LNCAP (cell line): ENCODE measurements around the gene RNFT2.

Experiments
- CTCF ChIP-seq: fragments of 450-650 bp; IDR thresholded peaks from 2 replicates; pipeline ENCODE4 v1.5.1; 2017; ENCODE audit warnings: mild to moderate bottlenecking

RNFT2 gene

DNA sequence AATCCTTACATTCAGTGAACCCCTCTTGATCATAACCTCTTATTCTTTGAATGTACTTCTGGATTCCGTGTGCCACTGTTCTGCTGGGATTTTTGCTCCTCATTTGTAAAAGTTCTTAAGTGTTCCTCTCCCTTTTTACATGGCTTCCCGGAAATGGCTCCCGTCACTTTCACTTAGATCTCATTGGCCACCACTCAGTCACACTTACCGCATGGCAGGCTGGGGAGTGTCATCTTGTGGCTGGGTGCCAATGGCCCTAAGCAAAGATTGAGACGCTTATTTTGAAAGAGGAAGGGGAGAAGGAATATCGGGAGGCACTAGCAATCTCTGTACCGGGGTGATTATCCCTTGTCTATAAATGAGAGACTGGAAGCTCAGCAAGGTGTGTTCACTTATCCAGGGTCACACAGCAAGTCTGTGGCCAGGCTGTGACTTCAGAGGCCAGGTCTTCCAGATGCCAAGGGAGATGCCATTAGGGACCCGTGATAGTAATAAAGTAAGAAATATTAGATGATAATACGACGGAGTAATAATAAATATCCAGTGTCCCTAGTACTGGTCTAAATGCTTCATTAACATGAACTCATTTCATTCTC is 68.8 kb downstream of the RNFT2 start:
- no peak for TF ChIP-seq CTCF

GRCh38 chr12:116807546-116807945 is 69.4 kb downstream of the RNFT2 start:
- no peak for TF ChIP-seq CTCF

GRCh38 chr12:116808113-116809105 is 70.3 kb downstream of the RNFT2 start:
- TF ChIP-seq CTCF, result no peak

GRCh38 chr12:116812238-116812637 is 74.1 kb downstream of the RNFT2 start:
- TF ChIP-seq CTCF, result no peak

DNA sequence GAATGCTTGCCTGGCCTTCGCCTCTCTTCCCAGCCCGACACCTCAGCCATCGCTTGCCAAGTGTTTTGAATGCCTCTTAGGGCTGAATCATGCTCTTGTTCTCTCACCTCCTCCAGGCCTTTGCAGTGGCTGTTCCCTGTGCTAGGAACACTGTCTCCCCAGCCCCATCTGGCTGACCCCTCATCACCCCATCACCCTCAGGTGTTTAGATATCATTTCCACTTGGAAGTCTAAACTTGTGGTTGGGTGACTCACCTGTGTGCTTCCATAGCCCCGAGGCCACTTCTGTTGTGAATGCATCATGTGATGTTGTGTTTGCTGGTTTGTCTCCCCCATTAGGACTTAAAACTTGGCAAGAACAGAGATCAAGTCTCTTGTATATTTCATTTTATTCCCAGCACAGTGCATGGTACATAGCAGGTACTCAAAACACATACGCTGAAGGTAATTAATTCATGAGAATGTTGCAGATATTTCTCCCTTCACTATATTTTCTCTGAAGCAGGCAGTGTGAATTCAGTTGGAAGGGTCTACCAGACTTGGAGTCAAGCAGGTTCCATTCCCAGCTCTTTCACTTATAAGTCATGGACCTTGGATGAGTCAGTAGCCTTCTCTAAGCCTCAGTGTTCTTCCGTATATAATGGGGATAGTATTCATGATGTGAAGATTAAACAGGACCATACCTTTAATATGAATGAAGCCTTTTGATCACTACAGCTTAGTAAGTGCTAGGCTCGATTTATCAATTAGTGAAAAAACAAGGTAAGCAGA is 75.3 kb downstream of the RNFT2 start:
- TF ChIP-seq CTCF, result no peak

DNA sequence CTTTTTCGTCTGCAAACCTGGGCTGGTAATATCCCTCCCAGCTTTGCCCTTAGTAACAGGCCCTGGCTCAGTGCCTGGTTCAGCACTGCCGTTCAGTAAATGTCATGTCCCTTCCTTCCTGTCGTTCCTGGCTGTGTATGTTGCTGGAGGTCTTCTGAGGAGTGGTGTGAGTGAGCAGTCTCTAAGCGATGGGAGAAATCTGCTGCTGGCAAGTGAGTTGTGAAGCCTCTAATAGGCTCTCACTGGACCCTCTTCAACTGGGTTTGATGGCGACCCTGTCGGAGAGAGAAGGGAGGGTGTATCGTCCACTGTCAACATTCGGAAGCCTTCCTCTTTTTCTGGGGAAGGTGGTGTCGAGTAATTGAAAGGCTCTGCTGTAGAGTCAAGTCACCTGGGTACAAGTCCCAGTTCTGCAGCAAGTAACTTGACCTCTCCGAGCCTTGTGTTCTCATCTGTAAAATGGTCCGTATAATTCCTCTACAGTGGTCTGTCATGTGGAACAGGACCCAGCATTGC is 80.3 kb downstream of the RNFT2 start:
- no peak for TF ChIP-seq CTCF
